AG10803 (cell line): ENCODE results near the gene FADS3.

Experiments
- DNase-seq: peaks from one replicate; pipeline ENCODE4 v3.0.0; 2010; ENCODE audit warnings: low read depth
- H3K4me3 ChIP-seq: 2 replicates; pipeline ENCODE4 v1.5.1; 2011; ENCODE audit warnings: mild to moderate bottlenecking, low read length, control low read depth
- CTCF ChIP-seq: conservative IDR thresholded peaks from 2 replicates; pipeline ENCODE4 v1.5.1; 2011; ENCODE audit warnings: mild to moderate bottlenecking, low read length, control low read depth, inconsistent platforms

FADS3 gene

GRCh38 chr11:61903845-61904244, 12.5 kb upstream of the FADS3 start:
- H3K4me3 ChIP-seq: no peak overlapping the region
- no peak for DNase-seq
- TF ChIP-seq CTCF: no peak

GRCh38 chr11:61902313-61902712, 11.0 kb upstream of the FADS3 start:
- H3K4me3 ChIP-seq: no peak overlapping the region
- TF ChIP-seq CTCF: no peak
- DNase-seq: no peak

GRCh38 chr11:61901397-61901796, 10.1 kb upstream of the FADS3 start:
- TF ChIP-seq CTCF: no peak
- H3K4me3 ChIP-seq: no peak overlapping the region
- DNase-seq: no peak

GRCh38 chr11:61900251-61900650, 8.9 kb upstream of the FADS3 start:
- no peak for TF ChIP-seq CTCF
- DNase-seq: no peak
- no peak overlapping the region for H3K4me3 ChIP-seq

- peak; percentile 95 for TF ChIP-seq CTCF
- DNase-seq: peak; percentile 58
- H3K4me3 ChIP-seq: no peak overlapping the region
Observed at GRCh38 chr11:61899146-61899841, 7.9 kb upstream of the FADS3 start.

GRCh38 chr11:61898247-61898582, 6.9 kb upstream of the FADS3 start:
- H3K4me3 ChIP-seq: no peak overlapping the region
- no peak for DNase-seq
- TF ChIP-seq CTCF: no peak

- H3K4me3 ChIP-seq: no peak overlapping the region
- TF ChIP-seq CTCF: peak; percentile 87
- DNase-seq: peak; percentile 55
Observed at GRCh38 chr11:61897387-61898246, 6.3 kb upstream of the FADS3 start.
